ENCODE data around the gene ANKS1A. TPM values are rescaled to one million over a fixed set of nuclear protein-coding genes. Genes with fewer than 3 reads are reported as not detected.

Gene ANKS1A
- total RNA-seq, 1 experiment from 2014 or later: 28.5 TPM

DNA sequence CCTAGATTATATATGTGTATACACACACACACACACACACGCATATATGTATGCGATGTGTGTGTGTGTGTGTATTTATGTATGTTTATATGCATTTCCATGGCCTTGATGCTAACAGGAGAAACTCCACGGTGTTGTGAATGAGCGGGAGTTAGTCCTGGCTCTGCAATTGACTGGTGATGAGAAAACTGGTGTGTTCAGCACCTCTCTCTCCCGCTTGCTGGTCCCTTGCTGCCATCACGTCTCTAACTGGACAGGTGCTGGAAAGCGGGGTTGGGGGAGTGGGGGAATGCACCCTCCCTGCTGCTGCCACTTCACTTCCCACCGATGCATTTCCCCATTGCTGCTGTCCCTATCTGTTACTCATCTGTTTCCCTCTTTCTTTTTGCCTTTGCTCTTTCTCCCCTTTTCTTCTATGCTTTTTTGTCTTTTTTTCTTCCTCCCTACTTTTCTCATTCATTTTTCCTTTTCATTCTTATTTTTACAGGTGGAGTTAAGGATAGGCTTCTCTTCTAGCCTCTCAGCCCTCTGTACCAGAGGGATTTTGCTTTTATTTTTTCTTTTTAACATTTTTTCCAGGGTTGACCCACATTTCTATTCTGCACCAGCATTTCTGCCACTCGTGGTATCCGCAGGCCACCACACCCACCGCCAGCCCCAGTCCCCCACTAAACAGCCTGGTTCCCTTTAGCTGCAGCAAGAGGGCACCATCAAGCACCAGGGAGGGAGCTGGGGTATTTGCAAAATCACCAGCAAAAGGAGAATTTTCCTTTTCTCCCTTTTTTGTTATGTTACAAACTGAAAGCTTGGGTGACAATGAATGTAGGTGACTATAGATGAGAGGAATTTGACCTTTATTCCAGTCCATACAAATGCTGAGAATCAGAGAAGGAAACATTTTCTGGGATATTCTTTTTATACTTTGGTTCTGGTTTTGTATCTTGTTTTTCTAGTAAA lies 136.5 kb downstream of the ANKS1A start:
- Histone ChIP-seq H4K20me1 (ENCODE audit: insufficient read depth) (no peaks in the 10 kb centered on the region), H3K9me3 (ENCODE audit: insufficient read depth, low read depth) (no peaks in the 10 kb centered on the region), H3K9me2 (ENCODE audit: insufficient read depth) (no peaks in the 10 kb centered on the region), H3K27me3 (ENCODE audit: insufficient read depth, low read depth) (no peaks in the 10 kb centered on the region), H3K4me1 (replicated peaks; ENCODE audit: insufficient read depth) (peaks cover 34% of the 10 kb centered on the region), H3K4me2 (peak overlapping the region; percentile 57), H2AFZ (no peak overlapping the region), H3K4me3 (no peak overlapping the region), H3F3A (ENCODE audit: insufficient read depth, low read depth) (peaks cover 24% of the 10 kb centered on the region; the same call in 1 of the 2 replicates), H3K79me2 (ENCODE audit: low read depth) (0 out of 2 replicates have a peak, but pooled peaks cover 3% of the 10 kb centered on the region), H3K27ac (peak overlapping the region; percentile 91), H3K36me3 (ENCODE audit: low read depth) (no peaks in the 10 kb centered on the region)
- ChIA-PET POLR2A (ENCODE audit: unreplicated experiment) (interaction anchor here (0.5 to 0.9 kb wide), 4 partner anchors 137 to 502 kb away, joined by 3 to 5 read pairs (median 3); partner anchors contain the start of gene ANKS1A), CTCF (interaction anchor here (0.5 to 0.8 kb wide), 2 partner anchors 52 to 114 kb away, joined by 3 to 7 read pairs; no protein-coding TSS in a partner anchor)
- DNase-seq: peak in 1 of 2 experiments; percentile 37
- no peak for TF ChIP-seq EZH2 (IDR thresholded peaks at IDR 0.05; ENCODE audit: low read depth)
- TF ChIP-seq, protein P1, sequence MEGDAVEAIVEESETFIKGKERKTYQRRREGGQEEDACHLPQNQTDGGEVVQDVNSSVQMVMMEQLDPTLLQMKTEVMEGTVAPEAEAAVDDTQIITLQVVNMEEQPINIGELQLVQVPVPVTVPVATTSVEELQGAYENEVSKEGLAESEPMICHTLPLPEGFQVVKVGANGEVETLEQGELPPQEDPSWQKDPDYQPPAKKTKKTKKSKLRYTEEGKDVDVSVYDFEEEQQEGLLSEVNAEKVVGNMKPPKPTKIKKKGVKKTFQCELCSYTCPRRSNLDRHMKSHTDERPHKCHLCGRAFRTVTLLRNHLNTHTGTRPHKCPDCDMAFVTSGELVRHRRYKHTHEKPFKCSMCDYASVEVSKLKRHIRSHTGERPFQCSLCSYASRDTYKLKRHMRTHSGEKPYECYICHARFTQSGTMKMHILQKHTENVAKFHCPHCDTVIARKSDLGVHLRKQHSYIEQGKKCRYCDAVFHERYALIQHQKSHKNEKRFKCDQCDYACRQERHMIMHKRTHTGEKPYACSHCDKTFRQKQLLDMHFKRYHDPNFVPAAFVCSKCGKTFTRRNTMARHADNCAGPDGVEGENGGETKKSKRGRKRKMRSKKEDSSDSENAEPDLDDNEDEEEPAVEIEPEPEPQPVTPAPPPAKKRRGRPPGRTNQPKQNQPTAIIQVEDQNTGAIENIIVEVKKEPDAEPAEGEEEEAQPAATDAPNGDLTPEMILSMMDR (conservative IDR thresholded peaks at IDR 0.05): no peak; the same call in 1 of the 2 replicates
- TSS peak; percentile 51 for BruUV-seq (replicated peaks)
- intact Hi-C loops (cut with micrococcal nuclease; ENCODE audit: unreplicated experiment): no loop called here

DNA sequence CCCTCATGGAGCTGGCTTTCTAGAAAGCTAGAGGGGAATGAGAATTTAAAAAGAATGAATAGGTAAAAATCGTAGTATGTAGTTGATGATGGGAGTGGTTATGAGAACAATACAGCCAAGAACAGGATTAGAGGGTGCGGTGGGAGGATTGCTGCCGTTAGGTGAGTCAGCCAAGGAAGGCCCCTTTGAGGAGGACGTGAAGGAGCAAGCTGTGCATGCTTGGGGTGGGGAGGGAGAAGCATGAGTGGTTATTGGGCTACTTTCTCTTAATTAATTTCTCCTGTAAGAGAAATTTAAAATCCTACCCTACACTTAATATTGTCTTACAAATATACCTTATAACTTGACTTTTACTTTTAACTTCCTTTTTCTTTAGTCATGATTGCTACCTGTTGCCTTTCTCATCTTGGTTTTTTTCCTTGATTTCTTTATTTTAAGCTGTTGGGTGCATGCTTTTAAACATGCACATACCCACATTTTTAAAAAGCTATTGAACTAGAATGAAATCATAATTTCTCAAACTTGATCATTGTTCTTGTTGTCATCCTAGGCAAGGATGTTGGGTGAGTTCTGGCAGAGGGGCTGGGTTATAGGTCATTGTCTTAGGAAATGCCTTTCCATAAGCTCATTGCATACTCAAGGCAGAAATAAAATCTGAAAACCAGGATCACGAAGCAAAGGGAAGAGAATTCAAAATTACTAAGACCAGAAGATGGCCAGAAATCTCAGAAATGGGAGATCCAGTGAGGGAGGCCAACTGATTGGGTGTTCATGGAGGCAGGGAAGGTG lies 137.6 kb downstream of the ANKS1A start:
- Histone ChIP-seq H3K9me3 (ENCODE audit: insufficient read depth, low read depth) (no peaks in the 10 kb centered on the region), H3K36me3 (ENCODE audit: low read depth) (no peaks in the 10 kb centered on the region), H3K27me3 (ENCODE audit: insufficient read depth, low read depth) (no peaks in the 10 kb centered on the region), H3K4me1 (replicated peaks; ENCODE audit: insufficient read depth) (peaks cover 34% of the 10 kb centered on the region), H3K4me3 (no peak overlapping the region), H3K4me2 (peak overlapping the region; percentile 57), H3K27ac (peak overlapping the region; percentile 91), H3K9me2 (ENCODE audit: insufficient read depth) (no peaks in the 10 kb centered on the region), H2AFZ (no peak overlapping the region), H3F3A (ENCODE audit: insufficient read depth, low read depth) (peaks cover 24% of the 10 kb centered on the region; the same call in 1 of the 2 replicates), H4K20me1 (ENCODE audit: insufficient read depth) (no peaks in the 10 kb centered on the region), H3K79me2 (ENCODE audit: low read depth) (0 out of 2 replicates have a peak, but pooled peaks cover 3% of the 10 kb centered on the region)
- CTCF ChIA-PET: interaction anchor here (0.5 to 0.8 kb wide), 2 partner anchors 53 to 112 kb away, joined by 3 to 7 read pairs; no protein-coding TSS in a partner anchor
- DNase-seq: peak; percentile 46 to 47
- POLR2A ChIA-PET (ENCODE audit: unreplicated experiment): interaction anchor here (0.5 to 0.9 kb wide), 5 partner anchors 14 to 757 kb away, joined by 3 to 6 read pairs (median 5); partner anchors contain the start of gene ZNF76
- TF ChIP-seq EZH2 (IDR thresholded peaks at IDR 0.05; ENCODE audit: low read depth): no peak
- TF ChIP-seq, protein P1 (conservative IDR thresholded peaks at IDR 0.05): no peak
- intact Hi-C loops (cut with micrococcal nuclease; ENCODE audit: unreplicated experiment): no loop called here
- BruUV-seq (replicated peaks): no TSS peak

DNA sequence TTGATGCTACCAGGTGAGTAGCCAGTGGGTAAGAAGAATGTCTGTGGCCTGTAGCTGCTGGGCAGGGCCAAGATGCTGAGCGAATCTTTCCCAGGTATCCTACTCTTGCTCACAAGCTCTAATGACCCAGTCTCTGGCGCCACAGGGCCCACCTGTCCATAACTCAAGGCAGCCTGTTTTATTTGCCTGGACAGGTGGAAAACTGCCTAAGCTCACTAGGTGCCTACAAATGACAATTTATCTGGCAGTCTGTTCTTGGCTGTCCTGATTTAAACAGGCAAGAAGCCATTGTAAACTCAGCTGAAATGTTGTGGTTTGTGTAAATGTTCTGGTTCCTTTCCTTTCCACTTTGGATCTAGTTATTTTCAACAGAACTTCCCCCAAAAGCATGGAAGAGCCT lies 138.8 kb downstream of the ANKS1A start:
- no TSS peak for BruUV-seq (replicated peaks)
- DNase-seq: no peak
- H3K4me1 ChIP-seq (replicated peaks; ENCODE audit: insufficient read depth): peaks cover 34% of the 10 kb centered on the region
- no peak overlapping the region for H3K4me3 ChIP-seq
- ChIA-PET CTCF (no interaction called here), POLR2A (ENCODE audit: unreplicated experiment) (interaction anchor here (0.5 kb wide), 1 partner anchor 10 kb away, joined by 4 read pairs; no protein-coding TSS in a partner anchor)
- no peaks in the 10 kb centered on the region for H3K27me3 ChIP-seq (ENCODE audit: insufficient read depth, low read depth)
- H3K4me2 ChIP-seq: no peak overlapping the region
- H3K36me3 ChIP-seq (ENCODE audit: low read depth): no peaks in the 10 kb centered on the region
- intact Hi-C loops (cut with micrococcal nuclease; ENCODE audit: unreplicated experiment): no loop called here
- 0 out of 2 replicates have a peak, but pooled peaks cover 3% of the 10 kb centered on the region for H3K79me2 ChIP-seq (ENCODE audit: low read depth)
- H3K9me3 ChIP-seq (ENCODE audit: insufficient read depth, low read depth): no peaks in the 10 kb centered on the region
- H2AFZ ChIP-seq: no peak overlapping the region
- no peak for TF ChIP-seq EZH2 (IDR thresholded peaks at IDR 0.05; ENCODE audit: low read depth)
- TF ChIP-seq, protein P1 (conservative IDR thresholded peaks at IDR 0.05): no peak
- no peaks in the 10 kb centered on the region for H4K20me1 ChIP-seq (ENCODE audit: insufficient read depth)
- no peak overlapping the region for H3K27ac ChIP-seq
- H3F3A ChIP-seq (ENCODE audit: insufficient read depth, low read depth): peaks cover 24% of the 10 kb centered on the region; the same call in 1 of the 2 replicates
- no peaks in the 10 kb centered on the region for H3K9me2 ChIP-seq (ENCODE audit: insufficient read depth)

All from PC-9 (cell line).